ENCODE measurements around the gene C22orf31.

The C22orf31 gene

GRCh38 chr22:29081517-29082236 lies 20.0 kb upstream of the C22orf31 start:
- no peak for DNase-seq (ENCODE audit: low spot score)

DNA sequence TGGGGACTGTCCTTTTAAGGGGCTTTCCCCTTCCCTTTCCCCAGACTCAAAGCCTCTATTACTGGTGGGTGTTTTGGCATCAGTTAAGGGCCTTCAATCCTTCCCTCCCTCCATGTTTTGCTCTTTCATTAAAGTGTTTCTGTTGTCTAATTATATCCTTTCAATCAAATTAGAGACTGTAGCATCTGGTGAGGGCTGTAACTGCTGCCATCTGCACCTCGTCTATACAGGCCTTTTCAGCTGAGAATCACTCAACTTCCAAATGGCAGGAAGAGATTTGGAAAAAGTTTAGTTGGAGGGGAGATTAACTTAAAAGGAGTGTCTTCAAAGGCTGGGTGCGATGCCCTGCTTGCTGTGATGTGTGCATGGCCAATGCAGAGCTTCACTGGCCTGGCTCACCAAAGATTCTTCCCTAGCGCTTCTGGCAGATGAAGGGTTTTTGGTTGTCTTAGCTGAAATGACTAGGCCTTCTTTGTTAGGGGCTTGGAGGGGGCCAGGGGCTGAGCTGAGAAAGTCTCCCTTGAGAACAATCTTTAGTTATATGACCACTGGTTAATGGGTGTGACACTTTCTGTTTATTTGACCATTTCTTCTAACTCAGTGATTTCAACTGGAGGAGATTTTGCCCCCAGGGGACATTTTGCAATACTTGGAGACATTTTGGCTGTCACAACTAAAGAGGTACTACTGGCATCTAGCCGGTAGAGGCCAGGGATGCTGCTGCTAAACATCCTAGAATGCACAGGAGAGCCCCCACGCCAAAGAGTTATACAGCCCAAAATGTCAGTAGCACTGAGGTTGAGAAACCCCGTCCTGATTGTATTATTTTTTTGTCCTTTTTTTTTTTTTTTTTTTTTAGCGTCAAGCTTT lies 18.7 kb upstream of the C22orf31 start:
- no peak for DNase-seq (ENCODE audit: low spot score)

DNA sequence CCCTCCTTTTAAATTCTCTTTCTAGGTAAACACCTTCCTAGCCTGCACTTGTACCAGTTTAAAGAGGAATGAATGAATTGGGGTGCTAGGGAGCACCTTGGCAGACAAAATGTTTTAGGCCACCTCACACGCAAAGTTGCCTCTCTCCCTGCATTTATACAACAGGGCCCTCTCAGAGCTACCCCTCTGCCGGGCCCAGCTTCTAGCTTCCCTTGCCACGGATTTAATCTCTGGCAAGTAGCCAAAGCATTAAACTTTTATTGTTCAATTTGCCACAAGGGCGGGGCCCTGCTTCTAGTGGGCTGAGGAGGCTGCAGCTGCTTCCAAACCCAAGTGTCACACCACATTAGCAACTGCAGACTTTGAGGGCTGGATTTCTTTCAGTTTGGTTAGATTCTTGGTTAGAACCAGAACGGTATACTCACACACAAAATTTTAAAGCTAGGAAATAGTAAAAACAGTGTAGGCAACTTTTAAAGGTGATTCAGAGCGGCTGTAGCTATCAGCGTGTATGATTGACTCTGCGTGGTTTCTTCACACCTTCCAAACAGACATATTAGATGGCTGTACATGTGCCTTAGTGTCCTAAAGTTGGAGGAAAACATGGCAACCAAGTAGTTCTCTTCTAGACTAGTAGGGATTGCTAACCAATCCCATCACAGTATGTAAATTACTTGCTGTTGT lies 17.7 kb upstream of the C22orf31 start:
- DNase-seq (ENCODE audit: low spot score), result peak; percentile 25

GRCh38 chr22:29078869-29079207 lies 17.2 kb upstream of the C22orf31 start:
- no peak for DNase-seq (ENCODE audit: low spot score)

DNA sequence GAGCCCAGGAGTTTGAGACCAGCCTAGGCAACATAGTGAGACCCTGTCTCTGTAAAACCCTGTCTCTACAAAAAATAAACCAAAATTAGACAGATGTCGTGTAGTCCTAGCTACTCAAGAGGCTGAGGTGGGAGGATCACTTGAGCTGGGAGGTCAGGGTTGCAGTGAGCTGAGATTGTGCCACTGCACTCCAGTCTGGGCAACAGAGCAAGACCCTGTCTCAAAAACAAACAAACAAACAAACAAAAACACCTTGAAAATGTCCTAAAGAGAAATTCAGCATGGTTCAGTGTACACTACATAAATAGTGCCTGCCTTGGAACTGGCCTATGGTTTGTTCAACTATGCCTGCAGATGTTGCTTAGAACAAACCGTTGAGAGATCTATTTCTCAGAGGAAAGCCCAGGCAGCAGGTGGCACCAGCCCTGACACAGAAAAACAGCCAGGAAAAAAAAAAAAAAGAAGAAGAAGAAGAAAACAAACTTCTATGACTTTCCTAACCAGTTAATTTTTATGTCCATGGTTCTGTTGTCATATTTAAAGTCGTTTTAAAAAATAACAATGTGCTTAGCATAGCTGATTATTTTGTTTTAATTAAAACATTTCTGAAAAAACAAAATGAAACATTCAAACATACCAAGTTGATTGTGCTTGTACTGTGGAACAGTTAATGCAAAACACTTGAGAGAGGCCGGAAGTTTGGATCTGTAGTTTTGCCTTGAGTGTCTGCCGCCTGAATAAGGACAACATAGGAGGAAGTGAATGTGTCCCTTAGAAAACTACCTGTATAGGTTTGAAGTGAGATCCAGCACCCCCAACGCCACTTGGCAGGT lies 16.6 kb upstream of the C22orf31 start:
- no peak for DNase-seq (ENCODE audit: low spot score)

DNA sequence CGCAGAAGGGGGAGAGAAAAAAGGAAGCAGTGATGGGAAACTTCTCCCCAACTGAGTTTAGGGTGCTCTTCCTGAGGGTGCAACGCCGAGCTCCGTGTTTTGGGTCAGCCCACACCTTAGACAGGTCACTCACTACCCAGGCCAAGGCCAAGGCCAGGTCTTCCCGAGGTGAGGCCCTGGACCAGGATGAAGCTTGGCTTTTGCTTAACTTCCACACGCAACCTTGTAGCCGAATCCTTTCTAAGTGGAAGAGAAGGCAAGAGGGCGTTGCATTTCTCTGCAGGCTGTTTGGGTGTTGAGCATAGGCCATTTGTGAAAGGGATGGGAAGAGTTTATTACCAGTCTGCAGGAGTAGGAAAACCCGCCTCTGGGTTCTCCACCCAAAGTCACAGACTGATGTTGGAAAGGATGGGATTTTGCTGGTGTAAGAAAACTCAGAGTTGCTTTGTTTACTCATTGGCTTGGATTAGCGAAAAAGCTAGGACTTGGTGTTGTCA lies 12.7 kb upstream of the C22orf31 start:
- no peak for DNase-seq (ENCODE audit: low spot score)

GRCh38 chr22:29073618-29074275 lies 12.1 kb upstream of the C22orf31 start:
- peak; percentile 29 for DNase-seq (ENCODE audit: low spot score)

GRCh38 chr22:29072979-29073617 lies 11.5 kb upstream of the C22orf31 start, which contains the start of gene KREMEN1:
Gene KREMEN1 (plus strand): TSS chr22:29073035. CDS start chr22:29073131, 96 bp downstream.
- DNase-seq (ENCODE audit: low spot score), result no peak

GRCh38 chr22:29072193-29072978 lies 10.8 kb upstream of the C22orf31 start:
- peak; percentile 92 for DNase-seq (ENCODE audit: low spot score)

DNA sequence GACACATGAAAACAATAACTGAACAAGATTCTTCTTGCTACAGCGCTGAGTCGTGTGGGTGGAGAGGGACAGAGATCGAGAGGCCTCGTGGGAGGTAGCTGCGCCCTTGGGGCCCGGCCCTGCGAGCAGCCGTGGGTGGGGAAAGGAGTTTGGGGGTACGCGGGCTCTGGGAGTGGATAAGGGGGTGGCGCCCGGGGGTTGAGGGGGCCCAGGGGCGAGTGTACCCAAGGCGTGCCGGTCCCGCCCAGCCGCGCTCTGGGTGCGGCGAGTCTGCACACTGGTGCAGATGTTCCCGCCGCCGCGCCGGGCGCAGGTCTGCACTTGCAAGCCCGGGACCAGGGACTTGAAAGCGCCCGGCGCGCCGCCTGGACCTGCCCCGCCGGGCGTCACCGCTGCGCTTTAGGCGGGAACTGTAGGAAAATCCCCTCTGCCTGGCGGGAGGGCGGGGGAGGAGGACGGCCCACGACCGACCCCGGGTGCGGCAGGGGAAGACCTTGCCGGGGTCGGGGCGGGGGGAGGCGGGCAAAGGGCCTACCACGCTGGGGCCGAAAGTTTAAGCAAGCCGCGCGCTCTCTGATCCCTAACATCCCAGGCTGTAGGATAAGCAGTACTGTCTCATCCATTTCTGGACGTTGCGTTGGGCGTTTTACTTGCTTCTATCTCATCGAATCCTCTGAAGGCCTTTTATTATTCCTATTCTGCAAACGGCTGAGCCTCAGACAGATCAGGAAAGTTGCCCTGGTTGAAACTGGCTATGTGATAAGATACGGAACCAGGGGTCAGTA lies 9.8 kb upstream of the C22orf31 start:
- DNase-seq (ENCODE audit: low spot score), result peak; percentile 75

DNA sequence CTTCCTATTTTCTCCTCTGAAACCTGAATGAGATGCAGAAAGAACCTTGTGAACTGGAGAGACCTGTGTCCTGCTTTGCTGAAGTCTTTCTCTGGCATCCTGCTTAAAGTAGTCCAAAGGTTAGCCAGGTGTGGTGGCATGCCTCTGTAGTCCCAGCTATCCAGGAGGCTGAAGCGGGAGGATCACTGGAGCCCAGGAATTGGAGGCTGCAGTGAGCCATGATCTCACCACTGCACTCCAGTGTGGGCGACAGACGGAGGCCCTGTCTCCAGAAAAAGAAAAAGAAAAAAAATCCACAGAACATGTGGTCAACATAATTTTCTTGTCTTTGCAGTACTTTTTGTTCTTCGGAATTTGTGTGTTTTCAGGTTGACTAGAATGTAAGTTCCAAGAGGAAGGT lies 8.9 kb upstream of the C22orf31 start:
- DNase-seq (ENCODE audit: low spot score), result no peak

- no peak for DNase-seq (ENCODE audit: low spot score)
Measured at GRCh38 chr22:29069463-29069862, 7.8 kb upstream of the C22orf31 start.

DNA sequence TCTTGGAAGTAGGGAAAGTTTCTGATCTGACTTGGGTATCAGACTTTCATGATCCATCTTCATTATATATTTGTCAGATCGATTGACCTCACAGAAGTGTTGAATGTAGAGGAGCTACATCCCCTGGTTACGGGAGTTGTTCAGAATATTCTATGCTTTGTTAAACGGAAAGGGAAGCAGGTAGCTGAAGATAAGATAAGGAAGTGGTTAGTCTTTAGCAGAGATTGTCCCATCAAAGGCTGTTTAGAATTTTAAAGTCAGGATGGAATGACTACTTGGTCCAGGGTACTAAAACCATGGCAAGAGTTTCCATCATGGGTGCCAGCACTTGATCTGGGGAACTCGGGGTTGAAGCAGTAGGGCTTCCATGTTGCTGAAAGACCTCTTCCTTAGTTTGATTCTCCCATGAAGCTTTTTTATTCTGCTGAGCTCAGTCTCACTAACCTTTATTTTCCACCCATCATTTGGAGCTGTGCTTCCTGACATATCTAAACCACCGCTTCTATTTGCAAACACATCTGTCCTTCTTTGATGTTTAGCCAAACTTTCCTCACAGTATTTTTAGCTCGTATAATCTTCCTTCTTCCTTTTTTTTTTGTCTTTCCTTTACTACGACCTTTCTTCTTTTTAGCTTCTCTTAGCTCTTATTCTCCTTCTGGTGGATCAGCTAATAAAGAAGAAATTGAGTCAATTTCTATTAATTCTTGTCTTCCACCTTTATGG lies 4.0 kb upstream of the C22orf31 start:
- no peak for DNase-seq (ENCODE audit: low spot score)

DNA sequence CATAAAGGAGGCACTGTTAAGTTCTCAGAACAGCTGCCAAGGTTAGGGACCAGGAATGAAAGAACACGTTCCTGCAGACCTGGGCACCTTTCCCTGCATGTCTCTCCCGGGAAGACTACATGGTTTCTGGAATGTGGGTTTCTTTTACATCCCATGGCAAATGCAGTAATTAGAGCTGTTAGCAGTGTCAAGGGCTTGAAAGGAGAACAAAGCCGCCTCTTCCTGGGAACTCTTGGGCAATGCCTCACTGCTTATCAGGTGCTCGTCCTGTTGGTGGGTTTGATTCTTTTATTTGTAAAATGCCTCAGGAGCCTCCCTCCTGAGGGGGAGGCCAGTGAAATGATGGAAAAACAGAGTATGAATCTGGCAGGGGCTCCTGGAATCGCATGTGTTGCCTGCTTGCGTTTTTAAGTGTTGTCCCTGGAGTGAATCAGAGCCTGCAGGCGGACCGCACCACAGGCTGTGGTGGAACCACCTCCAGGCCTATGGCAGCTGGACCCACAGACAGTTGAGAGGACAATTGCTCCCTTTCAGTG lies 723 bp upstream of the C22orf31 start:
- DNase-seq (ENCODE audit: low spot score), result no peak

DNA sequence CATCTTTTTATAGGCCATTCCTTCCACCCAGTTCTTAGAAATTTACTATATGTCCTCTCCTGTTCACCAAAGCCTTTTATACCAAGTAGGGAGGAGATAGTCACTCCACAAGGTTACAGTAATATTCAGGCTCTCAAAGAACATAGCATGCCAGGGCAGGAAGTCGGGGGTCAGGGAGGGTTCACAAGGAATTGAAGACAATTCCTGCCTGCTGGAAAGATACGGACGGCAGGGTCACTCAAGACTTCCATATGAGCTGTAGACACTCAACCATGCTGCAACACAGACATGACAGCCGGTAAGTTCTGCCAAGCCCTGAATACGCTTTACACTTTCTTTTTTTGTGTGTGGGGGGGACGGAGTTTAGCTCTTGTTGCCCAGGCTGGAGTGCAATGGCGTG lies 700 bp downstream of the C22orf31 start:
- no peak for DNase-seq (ENCODE audit: low spot score)

DNA sequence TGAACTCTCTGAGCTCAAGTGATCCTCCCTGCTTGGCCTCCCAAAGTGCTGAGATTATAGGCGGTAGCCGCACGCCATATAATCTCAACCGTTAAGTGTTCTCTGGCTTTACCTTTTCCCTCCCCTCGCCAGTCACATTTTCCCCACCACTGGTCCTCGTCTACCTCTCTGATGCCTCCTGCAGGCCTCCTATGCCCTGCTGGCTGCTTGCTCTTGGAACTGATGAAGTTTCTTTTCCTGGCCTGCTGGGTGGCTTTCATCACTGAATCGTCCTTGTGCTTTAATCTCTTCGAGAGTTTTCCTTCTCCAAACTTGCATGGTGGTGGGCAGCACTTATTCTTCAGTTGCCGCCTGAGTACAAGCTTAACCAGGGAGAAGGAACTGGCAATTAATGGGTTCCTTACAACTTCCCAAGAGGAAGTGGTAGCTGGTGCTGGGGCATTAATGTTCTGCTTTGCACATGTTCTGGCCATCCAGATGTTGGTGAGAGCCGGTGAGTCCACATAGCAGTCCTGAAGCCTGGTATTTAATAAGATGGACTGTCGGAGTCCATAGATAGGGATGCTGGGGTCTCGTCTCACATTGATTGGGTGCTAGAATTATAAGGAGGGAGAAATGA lies 1.3 kb downstream of the C22orf31 start:
- DNase-seq (ENCODE audit: low spot score), result no peak

DNA sequence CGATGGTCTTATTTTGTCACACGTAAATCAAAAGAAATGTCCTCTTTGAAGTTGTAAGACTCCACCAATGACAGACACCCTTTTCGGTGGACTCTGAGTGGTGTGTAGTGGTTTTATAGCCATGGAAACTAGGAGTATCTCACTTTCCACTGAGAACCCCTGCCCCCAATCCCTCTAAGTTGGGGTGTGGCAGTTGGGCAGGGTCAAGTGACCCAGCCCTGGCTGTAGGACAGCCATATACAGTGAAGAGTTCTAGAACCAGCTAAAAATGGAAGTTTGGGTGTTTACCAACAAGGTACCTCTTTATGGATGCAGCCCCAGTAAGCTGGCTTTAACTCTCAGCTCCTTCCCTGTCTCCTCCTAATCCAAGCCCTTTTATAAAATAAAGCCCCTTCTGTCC lies 5.2 kb downstream of the C22orf31 start:
- no peak for DNase-seq (ENCODE audit: low spot score)
